MM.1S (cell line): ENCODE measurements around the gene MLLT10.

ENCODE experiments used
- DNase-seq: peaks from one replicate; pipeline ENCODE4 v3.0.0-alpha.2; 2015
- H2AFZ ChIP-seq: fragments of 300-600 bp; sonication (generic); 2 replicates; pipeline ENCODE4 v1.6.0; 2016; ENCODE audit warnings: antibody characterized with exemption, low read length
- H3F3A ChIP-seq: fragments of 300-600 bp; sonication (generic); 2 replicates; pipeline ENCODE4 v1.6.1; 2016; ENCODE audit warnings: mild to moderate bottlenecking, antibody characterized with exemption, low read length, moderate library complexity, mixed read lengths; ENCODE audit not compliant: insufficient read depth
- H3K27ac ChIP-seq: fragments of 300-600 bp; sonication (generic); 2 replicates; pipeline ENCODE4 v1.5.1; 2016; ENCODE audit warnings: mild to moderate bottlenecking, low read length
- H3K27me3 ChIP-seq: fragments of 300-600 bp; sonication (generic); replicated peaks from 2 replicates; pipeline ENCODE4 v1.6.0; 2016; ENCODE audit warnings: low read length; ENCODE audit not compliant: insufficient read depth
- H3K36me3 ChIP-seq: fragments of 300-600 bp; sonication (generic); replicated peaks from 2 replicates; pipeline ENCODE4 v1.6.1; 2016; ENCODE audit warnings: mild to moderate bottlenecking, low read length, mixed read lengths; ENCODE audit not compliant: insufficient read depth
- H3K4me1 ChIP-seq: fragments of 300-600 bp; sonication (generic); 2 replicates; pipeline ENCODE4 v1.6.1; 2016; ENCODE audit warnings: low read length, mixed read lengths
- H3K4me2 ChIP-seq: fragments of 300-600 bp; sonication (generic); 2 replicates; pipeline ENCODE4 v1.6.0; 2016; ENCODE audit warnings: low read depth, low read length
- H3K4me3 ChIP-seq: fragments of 300-600 bp; sonication (generic); 2 replicates; pipeline ENCODE4 v1.5.1; 2016; ENCODE audit warnings: low read length, mixed read lengths
- H3K79me2 ChIP-seq: fragments of 300-600 bp; sonication (generic); 2 replicates; pipeline ENCODE4 v1.6.1; 2016; ENCODE audit warnings: mixed run types, low read length, mixed read lengths
- H3K9ac ChIP-seq: fragments of 300-600 bp; sonication (generic); 2 replicates; pipeline ENCODE4 v1.6.1; 2016; ENCODE audit warnings: low read length, mixed read lengths
- H3K9me2 ChIP-seq: fragments of 300-600 bp; sonication (generic); replicated peaks from 2 replicates; pipeline ENCODE4 v1.6.1; 2016; ENCODE audit warnings: mild to moderate bottlenecking, low read length, mixed read lengths; ENCODE audit not compliant: insufficient read depth
- H3K9me3 ChIP-seq: fragments of 300-600 bp; sonication (generic); replicated peaks from 2 replicates; pipeline ENCODE4 v1.6.1; 2016; ENCODE audit warnings: mild to moderate bottlenecking, low read length, mixed read lengths; ENCODE audit not compliant: insufficient read depth
- H4K20me1 ChIP-seq: fragments of 300-600 bp; sonication (generic); 2 replicates; pipeline ENCODE4 v1.6.1; 2016; ENCODE audit warnings: mild to moderate bottlenecking, low read length, moderate library complexity, mixed read lengths; ENCODE audit not compliant: insufficient read depth
- EZH2 ChIP-seq: fragments of 300-600 bp; sonication (generic); optimal IDR thresholded peaks from 2 replicates; pipeline ENCODE3; 2017; ENCODE audit warnings: low read depth, mild to moderate bottlenecking, antibody characterized with exemption, low read length, mixed read lengths
- EZH2phosphoT487 ChIP-seq: fragments of 300-600 bp; sonication (generic); IDR thresholded peaks from 2 replicates; pipeline ENCODE4 v1.6.1; 2018; ENCODE audit warnings: antibody characterized with exemption, low read length
- TF ChIP-seq, protein P1 (sequence below): fragments of 300-600 bp; sonication (generic); IDR thresholded peaks from 2 replicates; pipeline ENCODE4 v1.5.1; 2016; ENCODE audit warnings: antibody characterized with exemption, low read length, mixed read lengths

The MLLT10 gene

DNA sequence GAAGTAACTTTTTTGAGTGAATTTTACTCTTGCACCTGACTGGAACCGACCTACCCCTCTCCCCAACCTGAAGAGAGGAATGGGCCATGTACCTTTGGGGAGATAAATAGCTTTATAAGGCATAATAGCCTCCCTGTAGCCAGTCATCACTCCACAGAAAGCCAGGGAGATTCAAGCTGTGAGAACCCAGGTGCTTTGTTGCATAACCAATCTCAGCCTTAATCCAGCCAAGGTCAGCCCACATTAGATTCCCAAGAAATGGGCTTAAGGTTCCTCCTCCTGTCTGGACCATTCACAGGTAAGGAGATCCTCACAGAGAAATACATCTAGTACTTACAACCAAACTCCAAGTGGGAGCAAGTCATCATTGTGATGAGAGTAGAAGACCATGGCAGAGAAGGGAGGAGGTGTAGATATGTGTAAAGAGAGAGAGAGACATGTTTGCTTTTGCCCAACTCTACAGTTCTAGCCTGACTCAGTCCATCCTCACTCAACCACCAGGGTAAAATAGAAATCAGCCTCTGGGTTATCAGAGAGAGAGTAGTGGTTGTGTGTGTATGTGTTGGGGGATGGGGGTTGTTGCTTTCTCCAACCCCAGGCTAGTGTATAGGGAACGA, 32.2 kb upstream of the MLLT10 start:
- Histone ChIP-seq H2AFZ (no peak overlapping the region), H3K9ac (no peak overlapping the region), H4K20me1 (no peaks in the 10 kb centered on the region), H3K27me3 (peaks cover 45% of the 10 kb centered on the region), H3F3A (no peaks in the 10 kb centered on the region), H3K9me3 (no peaks in the 10 kb centered on the region), H3K4me3 (no peak overlapping the region), H3K4me1 (no peaks in the 10 kb centered on the region), H3K27ac (no peak overlapping the region), H3K79me2 (no peaks in the 10 kb centered on the region), H3K9me2 (no peaks in the 10 kb centered on the region), H3K4me2 (no peak overlapping the region), H3K36me3 (no peaks in the 10 kb centered on the region)
- TF ChIP-seq, protein P1, sequence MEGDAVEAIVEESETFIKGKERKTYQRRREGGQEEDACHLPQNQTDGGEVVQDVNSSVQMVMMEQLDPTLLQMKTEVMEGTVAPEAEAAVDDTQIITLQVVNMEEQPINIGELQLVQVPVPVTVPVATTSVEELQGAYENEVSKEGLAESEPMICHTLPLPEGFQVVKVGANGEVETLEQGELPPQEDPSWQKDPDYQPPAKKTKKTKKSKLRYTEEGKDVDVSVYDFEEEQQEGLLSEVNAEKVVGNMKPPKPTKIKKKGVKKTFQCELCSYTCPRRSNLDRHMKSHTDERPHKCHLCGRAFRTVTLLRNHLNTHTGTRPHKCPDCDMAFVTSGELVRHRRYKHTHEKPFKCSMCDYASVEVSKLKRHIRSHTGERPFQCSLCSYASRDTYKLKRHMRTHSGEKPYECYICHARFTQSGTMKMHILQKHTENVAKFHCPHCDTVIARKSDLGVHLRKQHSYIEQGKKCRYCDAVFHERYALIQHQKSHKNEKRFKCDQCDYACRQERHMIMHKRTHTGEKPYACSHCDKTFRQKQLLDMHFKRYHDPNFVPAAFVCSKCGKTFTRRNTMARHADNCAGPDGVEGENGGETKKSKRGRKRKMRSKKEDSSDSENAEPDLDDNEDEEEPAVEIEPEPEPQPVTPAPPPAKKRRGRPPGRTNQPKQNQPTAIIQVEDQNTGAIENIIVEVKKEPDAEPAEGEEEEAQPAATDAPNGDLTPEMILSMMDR = no peak
- TF ChIP-seq EZH2 (no peak), EZH2phosphoT487 (no peak)
- no peak for DNase-seq

DNA sequence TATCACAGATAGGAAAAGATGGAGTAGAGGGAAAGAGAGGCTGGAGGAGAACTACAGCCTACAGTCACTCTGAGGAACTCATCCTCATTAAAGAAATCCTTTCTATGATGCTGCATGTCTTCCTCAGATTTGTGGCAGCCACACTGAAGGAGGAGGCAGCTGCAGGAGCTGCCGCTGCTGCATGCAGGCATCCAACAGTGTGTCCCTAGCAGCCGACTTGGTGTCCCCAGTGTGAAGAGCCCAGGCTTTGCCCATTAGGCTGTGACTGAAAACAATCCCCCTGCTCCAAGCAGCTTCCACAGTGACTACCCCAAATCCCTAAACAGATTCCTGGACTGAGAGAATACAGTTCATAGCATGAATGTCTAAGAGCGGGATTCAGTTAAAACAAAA, 31.7 kb upstream of the MLLT10 start:
- no peak overlapping the region for H2AFZ ChIP-seq
- TF ChIP-seq EZH2 = no peak
- no peak for TF ChIP-seq EZH2phosphoT487
- TF ChIP-seq, protein P1 = no peak
- H3K79me2 ChIP-seq = no peaks in the 10 kb centered on the region
- H3F3A ChIP-seq = no peaks in the 10 kb centered on the region
- H3K36me3 ChIP-seq = no peaks in the 10 kb centered on the region
- H3K27me3 ChIP-seq = peaks cover 40% of the 10 kb centered on the region
- no peak for DNase-seq
- no peak overlapping the region for H3K4me2 ChIP-seq
- H3K9me2 ChIP-seq = no peaks in the 10 kb centered on the region
- no peaks in the 10 kb centered on the region for H3K9me3 ChIP-seq
- no peaks in the 10 kb centered on the region for H4K20me1 ChIP-seq
- H3K9ac ChIP-seq = no peak overlapping the region
- no peak overlapping the region for H3K27ac ChIP-seq
- no peak overlapping the region for H3K4me3 ChIP-seq
- no peaks in the 10 kb centered on the region for H3K4me1 ChIP-seq

DNA sequence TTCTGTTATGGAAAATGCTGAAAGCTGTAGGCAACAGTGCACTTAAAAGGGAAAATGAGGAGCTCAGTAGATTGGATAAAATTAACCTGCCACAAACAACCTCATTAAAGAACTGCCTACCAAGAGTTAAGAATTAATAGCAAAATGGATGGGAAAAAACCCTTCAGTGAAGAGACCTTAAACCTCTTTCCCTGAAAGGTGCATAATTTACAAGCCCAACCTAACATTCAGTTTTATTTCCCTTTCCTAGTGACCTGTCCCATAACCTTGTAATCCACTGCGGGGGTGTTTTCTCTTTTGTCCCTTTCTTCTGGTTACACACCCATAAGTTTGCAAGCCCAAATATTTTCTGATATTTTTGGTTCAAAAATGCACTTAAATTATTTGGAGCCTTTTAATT, 30.5 kb upstream of the MLLT10 start:
- Histone ChIP-seq H3K9ac (no peak overlapping the region), H3K9me3 (no peaks in the 10 kb centered on the region), H3K4me2 (no peak overlapping the region), H3K4me1 (no peaks in the 10 kb centered on the region), H3K4me3 (no peak overlapping the region), H3K36me3 (no peaks in the 10 kb centered on the region), H3K27ac (no peak overlapping the region), H3F3A (no peaks in the 10 kb centered on the region), H4K20me1 (no peaks in the 10 kb centered on the region), H3K27me3 (peaks cover 28% of the 10 kb centered on the region), H3K9me2 (no peaks in the 10 kb centered on the region), H3K79me2 (no peaks in the 10 kb centered on the region), H2AFZ (no peak overlapping the region)
- no peak for DNase-seq
- no peak for TF ChIP-seq EZH2
- TF ChIP-seq, protein P1 = no peak
